Glomerular visceral epithelial cell (primary cell): ENCODE results near the gene TBXA2R.
"Not testable (repeated sequence)": the region's sequence is repeated elsewhere in the genome, so short reads cannot be mapped to it uniquely, and the experiment has no call there.

Source experiments
- DNase-seq: peaks from one replicate; pipeline ENCODE4 v3.0.0-alpha.2; 2016; ENCODE audit errors: extremely low spot score

Gene TBXA2R

DNA sequence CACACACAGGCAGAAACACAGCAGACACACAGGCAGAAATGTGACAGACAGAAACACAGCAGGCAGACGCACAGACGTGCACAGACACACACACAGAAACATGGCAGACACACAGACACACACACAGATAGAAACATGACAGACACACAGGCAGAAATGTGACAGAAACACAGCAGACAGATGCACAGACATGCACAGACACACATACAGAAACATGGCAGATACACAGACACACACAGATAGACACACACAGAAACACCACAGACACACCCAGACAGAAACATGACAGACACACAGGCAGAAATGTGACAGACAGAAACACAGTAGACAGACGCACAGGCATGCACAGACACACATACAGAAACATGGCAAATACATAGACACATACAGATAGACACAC is 1.3 kb downstream of the TBXA2R start:
- no peak for DNase-seq

DNA sequence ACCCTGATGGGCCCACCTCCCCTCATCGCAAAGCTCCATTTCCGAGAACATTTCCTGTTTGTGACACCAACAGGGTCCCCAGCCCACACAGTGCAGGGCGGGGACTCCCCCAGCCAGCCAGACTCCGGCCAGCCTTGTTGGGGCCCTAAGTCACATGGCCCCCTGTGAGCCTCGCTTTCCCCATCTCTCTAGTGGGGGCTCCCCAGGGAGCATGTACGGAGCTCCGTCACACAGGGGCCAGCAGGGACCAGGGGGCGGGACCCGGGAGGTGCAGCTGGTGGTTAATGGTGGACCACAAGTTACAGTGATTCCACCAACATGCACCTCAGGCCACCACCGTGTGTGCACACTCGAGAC is 1.7 kb downstream of the TBXA2R start:
- DNase-seq = no peak

DNA sequence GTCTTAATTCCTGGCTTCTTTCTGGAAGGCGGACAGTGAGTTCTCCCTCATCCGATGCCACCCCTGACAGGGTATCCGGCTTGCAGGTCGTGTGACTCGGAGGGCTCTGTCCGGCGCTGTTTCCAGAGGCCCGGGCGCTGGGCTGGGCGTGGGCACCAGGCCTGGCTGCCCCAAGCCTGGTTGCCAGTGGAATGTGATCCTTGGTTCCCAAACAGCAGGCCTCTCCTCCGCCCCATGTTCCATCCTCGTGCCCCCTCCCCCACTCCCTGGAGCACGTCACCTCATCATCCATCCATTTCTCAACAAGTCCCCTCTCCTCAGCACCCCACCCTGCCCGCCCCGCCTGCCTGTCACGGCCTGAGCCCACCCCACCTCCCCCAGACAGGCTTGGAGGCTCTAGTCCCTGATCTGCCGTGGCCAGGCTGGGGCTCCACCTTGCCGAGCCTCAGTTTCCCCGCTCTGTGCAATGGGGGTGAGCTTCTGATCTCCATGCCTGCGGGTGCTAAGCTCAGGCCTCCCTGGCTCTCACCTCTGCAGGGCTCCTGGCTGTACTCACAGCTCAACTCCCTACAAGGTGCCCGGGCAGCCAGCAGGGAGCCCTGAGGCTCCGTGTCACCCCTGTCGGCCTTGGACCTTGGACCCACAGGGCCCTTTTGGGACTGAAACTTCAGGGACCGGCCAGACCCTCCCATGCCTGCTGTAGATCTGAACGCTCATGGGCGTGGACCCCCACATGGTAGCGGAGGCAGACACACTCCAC is 2.3 kb downstream of the TBXA2R start:
- DNase-seq = no peak

DNA sequence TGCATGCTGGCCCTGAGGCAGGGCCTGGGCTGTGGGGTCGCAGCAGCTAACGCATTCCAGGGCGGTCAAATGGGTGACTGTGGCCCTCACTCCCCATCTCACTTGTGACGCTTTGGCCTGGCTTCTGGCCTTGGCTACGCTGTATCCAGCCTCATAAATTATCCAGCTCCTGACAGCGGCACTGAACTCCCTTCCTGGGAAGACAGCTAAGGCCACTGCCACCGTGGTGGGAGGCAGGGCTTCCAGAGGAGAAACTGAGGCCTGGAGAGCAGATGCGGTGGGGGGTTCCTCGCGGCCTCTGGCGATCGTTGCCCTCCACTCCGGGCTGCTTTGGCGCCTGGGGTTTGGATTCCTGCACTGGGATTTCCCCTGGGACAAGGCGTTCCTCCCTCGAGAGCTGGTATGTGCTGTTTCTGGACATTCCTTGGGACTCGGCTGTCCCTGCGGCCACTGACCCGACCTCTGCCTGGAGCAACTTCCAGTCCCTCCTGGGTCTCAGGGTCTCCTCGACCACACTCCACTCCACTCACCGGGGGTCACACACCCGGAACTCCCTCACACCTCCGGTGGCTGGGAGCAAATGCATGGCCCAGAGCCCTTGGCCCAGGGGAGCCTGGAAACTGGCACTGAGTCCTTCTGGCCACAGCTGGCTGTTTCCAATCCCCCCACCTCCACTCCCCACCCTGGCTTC is 3.4 kb downstream of the TBXA2R start:
- no peak for DNase-seq

DNA sequence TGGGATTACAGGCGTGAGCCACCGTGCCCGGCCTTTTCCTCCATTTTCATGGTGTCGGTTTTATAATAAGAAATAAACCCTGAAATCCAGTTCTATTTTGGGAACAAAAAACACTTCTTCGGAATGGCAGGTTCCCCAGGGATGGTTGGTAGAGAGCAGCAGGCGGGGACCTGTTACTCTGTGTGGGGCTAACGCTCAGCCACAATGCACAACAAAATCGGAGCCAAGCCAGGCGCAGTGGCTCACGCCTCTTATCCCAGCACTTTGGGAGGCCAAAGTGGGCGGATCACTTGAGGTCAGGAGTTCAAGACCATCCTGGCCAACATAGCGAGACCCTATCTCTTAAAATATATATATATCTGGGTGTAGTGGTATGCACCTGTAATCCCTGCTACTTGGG is 5.7 kb downstream of the TBXA2R start:
- DNase-seq = no peak

DNA sequence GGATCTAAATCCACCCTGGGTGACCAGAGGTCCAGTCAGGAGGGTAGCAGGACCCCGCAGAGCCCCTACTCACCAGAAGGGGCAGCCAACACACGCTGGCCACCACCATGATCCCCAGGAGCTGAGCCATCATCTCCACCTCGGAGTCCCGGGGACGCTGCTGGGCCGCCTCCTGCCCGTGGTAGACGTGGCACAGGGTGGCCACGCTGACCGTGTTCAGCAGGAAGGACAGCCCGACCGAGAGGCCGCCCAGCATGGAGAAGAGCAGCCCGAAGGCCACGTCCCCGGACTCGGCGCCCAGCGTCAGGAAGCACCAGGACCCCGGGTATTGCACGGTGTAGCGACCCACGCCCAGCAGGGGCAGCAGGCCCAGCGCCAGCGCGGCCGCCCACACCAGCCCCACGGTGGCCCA is 6.9 kb downstream of the TBXA2R start:
- no peak for DNase-seq

DNA sequence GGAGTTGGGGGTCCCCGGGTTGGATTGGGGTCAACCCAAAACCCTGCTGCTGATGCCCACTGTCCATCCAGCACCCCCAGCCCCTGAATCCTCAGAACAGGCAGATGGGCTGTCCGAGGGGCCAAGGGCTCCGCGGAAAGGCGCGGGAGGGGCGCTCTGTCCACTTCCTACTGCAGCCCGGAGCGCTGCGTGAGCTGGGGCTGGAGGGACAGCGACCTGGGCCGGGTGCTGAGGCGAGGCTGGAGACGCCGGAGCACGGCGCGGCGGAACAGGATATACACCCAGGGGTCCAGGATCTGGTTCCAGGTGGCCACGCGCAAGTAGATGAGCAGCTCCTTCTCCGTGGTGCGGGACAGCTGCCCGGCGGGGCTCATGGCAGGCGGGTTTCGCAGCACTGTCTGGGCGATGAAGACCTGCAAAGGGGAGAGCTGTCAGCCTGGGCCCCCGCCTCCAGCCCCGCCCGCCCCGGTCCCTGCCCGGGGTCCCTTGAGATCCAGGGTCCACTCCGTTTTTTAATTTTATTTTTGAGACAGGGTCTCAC is 11.1 kb downstream of the TBXA2R start:
- no peak for DNase-seq

DNA sequence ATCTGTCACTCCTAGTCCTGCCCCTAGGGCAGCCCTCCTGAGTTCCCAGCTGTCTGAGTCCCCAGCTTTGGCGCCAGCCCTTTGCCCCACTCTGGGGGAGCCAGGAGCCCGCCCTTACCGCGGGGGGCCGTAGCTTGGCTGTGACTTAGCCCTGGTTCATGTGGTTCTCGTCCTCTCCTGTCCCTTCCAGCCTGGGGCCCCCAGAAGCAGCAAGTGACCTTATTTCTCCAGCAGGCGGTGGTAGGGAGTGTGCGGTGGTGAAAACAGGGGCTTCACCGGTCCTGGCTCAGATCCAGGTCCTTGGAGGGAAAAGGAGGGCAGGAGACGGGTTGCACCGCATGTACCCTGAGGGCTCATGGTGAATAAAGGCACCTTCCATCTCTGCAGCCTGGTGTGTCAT is 13.5 kb downstream of the TBXA2R start:
- no peak for DNase-seq

DNA sequence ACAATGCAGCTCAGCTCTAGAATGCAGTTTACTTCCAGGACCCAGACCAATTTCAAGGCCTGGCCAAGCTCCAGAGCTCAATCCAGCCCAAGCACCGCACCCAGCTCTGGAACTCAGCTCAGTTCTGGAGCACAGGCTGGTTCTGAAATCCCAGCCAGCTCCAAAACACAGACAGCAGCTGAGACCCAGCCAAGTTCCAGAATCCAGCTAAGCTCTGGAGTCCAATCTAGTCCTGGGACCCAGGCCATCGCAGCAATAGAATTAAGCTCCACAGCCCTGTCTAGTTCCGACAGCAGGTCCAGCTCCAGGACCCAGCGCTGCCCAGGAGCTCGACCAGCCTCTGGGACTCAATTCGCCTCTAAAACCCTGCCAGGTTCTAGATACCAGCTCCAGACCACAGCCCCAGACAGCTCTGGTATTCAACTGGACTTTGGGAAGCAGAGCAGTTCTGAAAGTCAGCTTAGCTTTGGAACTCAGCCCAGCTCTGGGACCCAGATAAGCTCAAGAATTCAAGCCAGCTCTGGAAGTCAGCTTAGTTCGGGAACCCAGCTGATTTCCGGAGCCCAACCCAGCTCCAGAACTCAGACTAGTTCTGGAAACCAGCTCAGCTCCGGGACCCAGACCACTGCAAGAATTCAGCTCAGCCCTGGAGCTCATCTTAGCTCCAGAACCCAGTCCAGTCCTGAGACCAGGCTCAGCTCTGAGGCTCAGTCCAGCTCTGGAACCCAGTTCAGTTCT is 14.6 kb downstream of the TBXA2R start:
- DNase-seq = no peak

DNA sequence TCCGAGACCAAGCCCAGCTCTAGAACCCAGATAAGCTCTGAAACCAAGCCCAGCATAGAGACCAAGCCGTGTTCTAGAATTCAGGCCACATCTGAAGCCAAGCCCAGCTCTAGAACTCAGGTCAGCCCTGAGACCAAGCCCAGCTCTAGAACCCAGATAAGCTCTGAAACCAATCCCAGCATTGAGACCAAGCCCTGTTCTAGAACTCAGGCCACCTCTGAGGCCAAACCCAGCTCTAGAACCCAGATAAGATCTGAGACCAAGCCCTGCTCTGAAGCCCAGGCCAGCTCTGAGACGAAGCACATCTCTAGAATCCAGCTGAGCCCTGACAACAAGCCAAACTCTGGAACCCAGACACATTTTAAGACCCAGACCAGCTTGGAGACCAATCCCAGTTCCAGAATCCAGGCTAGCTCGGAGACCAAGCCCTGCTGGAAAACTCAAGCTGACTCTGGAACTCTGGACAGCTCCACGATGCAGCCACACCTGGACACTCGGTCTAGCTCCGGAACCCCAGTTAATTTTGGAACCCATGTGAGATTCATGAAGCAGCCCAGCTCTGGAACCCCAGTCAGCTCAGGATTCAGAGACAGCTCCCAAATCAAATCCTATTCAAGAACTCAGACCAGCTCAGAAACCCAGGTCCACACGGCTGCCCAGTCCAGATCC is 15.6 kb downstream of the TBXA2R start:
- DNase-seq = no peak

DNA sequence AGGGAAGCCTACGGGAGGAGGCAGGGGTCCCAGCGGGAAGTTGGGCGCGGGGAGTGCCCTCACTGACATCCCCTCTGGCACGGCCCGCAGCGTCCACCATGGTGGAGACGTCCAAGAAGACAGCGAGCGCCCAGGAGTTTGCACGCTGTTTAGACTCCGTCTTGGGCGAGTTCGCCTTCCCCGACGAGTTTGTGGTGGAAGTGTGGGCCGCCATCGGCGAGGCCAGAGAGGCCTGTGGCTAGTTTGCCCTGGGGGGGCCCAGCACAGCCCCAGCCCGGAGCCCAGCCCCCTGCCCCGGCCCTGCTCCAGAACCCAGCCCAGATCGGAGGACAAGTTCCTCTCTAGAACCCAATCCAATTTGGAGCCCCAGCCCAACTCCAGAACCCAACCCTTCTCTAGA is 16.7 kb downstream of the TBXA2R start:
- no peak for DNase-seq

DNA sequence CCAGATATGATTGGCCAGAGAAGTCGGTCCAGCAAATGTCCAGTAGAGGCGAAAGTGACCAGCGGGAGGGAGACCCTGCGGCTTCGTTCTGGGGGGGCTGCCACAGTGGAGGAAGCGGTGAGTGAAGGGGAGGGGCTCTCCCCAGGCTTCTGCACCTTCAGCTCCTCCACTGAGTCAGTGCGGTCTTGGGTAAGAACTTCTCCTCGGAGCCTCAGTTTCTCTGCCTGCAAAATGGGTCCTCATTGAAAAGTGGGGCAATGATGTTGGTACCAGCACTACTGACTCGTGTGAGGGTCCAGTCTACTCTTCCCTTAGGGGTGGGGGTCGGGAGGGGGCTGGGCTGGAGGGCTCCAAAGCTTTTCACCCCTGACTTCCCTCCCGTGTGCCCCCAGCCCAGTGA is 17.2 kb downstream of the TBXA2R start:
- no peak for DNase-seq

DNA sequence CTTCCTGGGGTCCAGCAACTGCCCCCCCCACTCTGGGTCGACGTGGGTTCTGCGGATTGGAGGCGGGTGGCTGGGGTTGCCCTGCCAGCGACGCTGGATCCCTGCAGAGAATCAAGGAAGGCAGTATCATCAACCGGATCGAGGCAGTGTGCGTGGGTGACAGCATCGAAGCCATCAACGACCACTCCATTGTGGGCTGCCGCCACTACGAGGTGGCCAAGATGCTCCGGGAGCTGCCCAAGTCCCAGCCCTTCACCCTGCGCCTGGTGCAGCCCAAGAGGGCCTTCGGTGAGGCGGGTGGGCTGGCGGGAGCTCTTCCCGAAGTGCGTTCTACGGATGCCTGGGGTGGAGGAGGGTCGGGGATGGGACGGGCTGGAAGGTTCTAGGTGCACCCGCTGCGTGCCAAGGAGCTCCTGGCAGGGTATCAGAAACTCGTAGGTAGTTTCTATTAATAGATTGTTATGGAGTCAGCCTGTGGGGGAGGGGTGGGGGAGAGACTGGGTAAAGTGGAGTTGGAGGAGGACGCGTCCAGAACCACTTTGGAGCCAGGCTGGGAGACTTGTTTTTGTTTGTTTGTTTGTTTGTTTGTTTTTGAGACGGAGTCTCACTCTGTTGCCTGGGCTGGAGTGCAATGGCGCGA is 19.8 kb downstream of the TBXA2R start:
- DNase-seq = no peak

DNA sequence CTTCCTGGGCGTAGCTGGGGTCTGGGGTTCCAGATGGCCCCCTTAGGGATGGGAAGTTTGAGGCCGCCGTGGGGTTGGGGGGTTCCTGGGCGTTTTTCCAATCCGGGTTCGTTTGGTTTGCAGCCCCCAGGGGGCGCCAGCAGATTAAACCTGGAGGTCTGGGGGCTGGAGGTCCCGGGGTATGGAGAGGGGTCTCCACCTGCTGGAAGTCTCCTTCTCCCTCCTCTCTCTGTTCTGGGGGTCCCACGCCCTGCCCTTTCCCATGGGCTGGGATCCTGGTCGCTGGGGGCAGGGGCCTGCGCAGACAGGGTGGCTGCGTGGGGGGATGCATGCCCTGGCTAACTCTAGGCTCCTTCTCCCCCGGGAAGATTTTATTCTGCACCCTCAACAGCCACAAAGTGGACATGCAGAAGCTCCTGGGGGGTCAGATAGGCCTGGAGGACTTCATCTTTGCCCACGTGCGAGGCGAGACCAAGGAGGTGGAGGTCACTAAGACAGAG is 20.5 kb downstream of the TBXA2R start:
- DNase-seq = no peak

DNA sequence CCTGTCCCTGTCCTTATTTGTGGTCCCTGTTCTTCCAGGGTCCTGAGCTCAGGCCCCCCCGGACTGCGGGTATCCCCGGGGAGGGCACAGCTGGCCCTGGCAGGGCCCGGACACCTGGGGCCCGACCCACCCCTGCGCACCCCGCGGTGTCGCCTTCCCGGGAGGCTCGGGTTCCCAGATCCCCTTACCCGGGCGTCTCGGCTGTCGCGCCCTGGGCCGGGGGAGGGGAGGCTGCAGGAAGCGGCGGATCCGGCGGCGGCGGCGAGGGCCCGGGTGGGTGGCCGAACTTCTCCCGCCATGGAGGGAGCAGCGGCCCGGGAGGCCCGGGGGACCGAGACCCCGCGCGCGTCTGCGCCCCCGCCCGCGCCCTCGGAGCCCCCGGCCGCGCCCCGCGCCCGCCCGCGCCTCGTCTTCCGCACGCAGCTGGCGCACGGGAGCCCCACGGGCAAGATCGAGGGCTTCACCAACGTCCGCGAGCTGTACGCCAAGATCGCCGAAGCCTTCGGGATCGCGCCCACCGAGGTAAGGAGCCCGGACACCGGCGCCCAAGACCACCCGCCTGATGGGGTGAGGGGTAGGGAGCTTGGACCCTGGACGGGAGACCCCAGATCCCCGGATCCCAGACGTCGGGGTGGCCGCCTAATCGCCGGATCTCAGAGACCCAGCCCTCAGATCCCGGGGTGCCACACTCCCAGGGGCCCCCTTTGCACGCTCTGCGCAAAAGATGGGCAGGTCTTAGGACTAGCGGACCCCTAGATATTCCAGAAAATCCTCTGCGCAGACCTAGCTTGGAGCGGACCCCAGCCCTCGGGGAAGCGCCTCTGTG is 21.2 kb downstream of the TBXA2R start, which contains the start of gene GIPC3:
TSS of gene GIPC3 (plus strand) at position 178 of the 826 bp plus-strand sequence. CDS start at position 298, 120 bp downstream.
- DNase-seq = no peak

DNA sequence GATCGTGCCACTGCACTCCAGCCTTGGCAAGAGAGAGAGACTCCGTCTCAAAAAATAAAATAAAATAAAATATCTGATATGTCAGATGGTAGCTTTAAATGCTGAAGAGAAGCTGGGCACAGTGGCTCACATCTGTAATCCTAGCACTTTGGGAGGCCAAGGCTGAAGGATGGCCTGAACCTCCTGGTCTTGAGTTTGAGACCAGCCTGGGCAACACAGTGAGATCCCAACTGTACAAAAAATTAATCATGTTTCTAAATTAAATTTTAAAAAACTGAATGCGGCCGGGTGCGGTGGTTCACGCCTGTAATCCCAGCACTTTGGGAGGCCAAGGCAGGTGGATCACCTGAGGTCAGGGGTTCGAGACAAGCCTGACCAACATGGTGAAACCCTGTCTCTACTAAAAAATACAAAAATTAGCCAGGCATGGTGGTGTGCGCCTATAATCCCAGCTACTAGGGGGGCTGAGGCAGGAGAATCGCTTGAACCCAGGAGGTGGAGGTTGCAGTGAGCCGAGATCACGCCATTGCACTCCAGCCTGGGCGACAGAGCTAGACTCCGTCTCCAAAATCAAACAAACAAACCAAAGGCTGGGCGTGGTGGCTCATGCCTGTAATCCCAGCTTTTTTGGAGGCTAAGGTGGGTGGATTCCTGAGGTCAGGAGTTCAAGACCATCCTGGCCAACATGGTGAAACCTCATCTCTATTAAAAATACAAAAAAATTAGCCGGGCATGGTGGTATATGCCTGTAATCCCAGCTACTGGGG is 22.5 kb downstream of the TBXA2R start:
- not testable (repeated sequence) for DNase-seq

DNA sequence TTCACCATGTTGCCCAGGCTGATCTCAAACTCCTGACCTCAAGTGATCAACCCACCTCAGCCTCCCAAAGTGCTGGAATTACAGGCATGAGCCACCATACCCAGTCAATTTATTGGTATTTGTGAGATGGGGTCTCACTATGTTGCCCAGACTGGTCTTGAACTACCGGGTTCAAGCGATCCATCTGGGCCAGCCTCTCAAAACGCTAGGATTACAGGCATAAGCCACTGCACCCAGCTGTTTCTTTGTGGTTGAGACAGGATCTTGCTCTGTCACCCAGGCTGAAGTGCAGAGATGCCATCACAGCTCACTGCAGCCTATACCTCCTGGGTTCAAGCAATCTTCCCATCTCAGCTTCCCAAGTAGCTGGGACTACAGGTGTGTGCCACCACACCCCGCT is 24.9 kb downstream of the TBXA2R start:
- DNase-seq = not testable (repeated sequence)

DNA sequence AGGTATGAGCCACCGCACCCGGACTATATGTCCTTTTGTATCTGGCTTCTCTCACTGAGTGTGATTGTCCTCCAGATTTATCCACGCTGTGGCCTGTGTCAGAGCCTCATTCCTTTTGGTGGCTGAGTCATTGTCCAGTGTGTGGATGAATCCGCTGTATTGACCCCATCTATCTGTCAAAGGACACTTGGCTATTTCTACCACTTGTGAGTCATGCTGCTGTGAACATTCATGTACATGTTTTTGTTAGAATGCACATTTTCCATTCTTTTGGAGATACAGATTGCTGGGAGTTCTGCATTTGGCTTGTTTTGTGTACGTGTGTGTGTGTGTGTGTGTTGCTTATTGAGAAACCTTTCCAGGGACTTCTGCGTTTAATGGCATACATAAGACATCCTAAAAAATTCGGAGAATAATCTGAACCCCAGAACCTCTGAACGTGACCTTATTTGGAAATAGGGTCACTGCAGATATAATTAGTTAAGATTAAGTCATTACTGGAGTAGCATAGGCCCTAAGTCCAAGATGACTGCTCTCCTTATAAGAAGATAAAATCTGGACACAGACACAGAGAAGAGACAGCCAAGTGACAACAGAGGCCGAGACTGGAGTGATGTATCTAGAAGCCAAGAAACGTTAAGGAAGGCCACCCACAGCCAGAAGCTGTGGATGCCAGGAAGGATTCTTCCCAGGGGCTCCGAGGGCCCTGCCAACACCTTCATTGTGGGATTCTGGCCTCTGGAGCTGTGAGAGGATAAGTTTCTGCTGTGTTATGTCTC is 26.3 kb downstream of the TBXA2R start:
- peak; percentile 64 for DNase-seq

DNA sequence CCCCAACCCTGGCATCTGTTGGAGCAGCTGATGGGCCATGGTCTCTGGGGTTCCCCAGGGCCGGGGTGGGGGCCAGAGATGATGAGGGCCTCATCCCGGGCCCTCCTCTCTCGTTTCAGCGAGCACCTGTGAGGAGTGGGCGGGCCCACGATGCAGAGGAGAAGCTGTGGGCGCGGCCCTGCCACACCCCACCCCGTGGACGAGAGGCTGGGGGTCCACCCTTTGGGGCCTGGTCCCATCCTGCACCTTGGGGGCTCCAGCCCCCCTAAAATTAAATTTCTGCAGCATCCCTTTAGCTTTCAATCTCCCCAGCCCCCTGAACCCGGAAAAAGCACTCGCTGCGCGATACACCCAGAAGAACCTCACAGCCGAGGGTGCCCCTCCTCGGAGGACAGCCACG is 28.3 kb downstream of the TBXA2R start:
- no peak for DNase-seq
